ENCODE measurements around the gene MRM1.

MRM1 gene

GRCh38 chr17:36631022-36631421 lies 29.6 kb downstream of the MRM1 start:
- DNase-seq (ENCODE audit: low read depth in 2 of 2): no peak

GRCh38 chr17:36632916-36633771 lies 31.8 kb downstream of the MRM1 start:
- no peak for DNase-seq (ENCODE audit: low read depth in 2 of 2)

- no peak for DNase-seq (ENCODE audit: low read depth in 2 of 2)
These were observed 39.0 kb downstream of the MRM1 start for GRCh38 chr17:36640346-36640745.

- DNase-seq (ENCODE audit: low read depth in 2 of 2): no peak
These were observed 39.5 kb downstream of the MRM1 start for GRCh38 chr17:36640836-36641235.

GRCh38 chr17:36641331-36641876 lies 40.0 kb downstream of the MRM1 start:
- no peak for DNase-seq (ENCODE audit: low read depth in 2 of 2)

- DNase-seq (ENCODE audit: low read depth in 2 of 2): no peak
These were observed 40.8 kb downstream of the MRM1 start for GRCh38 chr17:36641877-36642845.

- no peak for DNase-seq (ENCODE audit: low read depth in 2 of 2)
These were observed 41.8 kb downstream of the MRM1 start for GRCh38 chr17:36643086-36643685.

GRCh38 chr17:36645422-36645821 lies 44.0 kb downstream of the MRM1 start:
- DNase-seq (ENCODE audit: low read depth in 2 of 2): no peak

- DNase-seq (ENCODE audit: low read depth in 2 of 2): no peak
These were observed 46.3 kb downstream of the MRM1 start for GRCh38 chr17:36647636-36648035.

- DNase-seq (ENCODE audit: low read depth in 2 of 2): no peak
These were observed 48.9 kb downstream of the MRM1 start for GRCh38 chr17:36650096-36650775.

GRCh38 chr17:36653374-36653773 lies 52.0 kb downstream of the MRM1 start:
- DNase-seq (ENCODE audit: low read depth in 2 of 2): no peak

- DNase-seq (ENCODE audit: low read depth in 2 of 2): no peak
These were observed 52.5 kb downstream of the MRM1 start for GRCh38 chr17:36653856-36654255.

GRCh38 chr17:36655726-36656125 lies 54.3 kb downstream of the MRM1 start:
- no peak for DNase-seq (ENCODE audit: low read depth in 2 of 2)

GRCh38 chr17:36657390-36657762 lies 56.0 kb downstream of the MRM1 start:
- no peak for DNase-seq (ENCODE audit: low read depth in 2 of 2)

GRCh38 chr17:36657763-36658490 lies 56.5 kb downstream of the MRM1 start:
- no peak for DNase-seq (ENCODE audit: low read depth in 2 of 2)
